NCI-H2029 treated with DMSO at 0.1 percent for 48 hours (cell line): ENCODE results near the gene FAM241B.

Source experiments
- DNase-seq: peaks from one replicate; lab custom pipeline; 2025; lab: John Stamatoyannopoulos, UW

FAM241B gene

GRCh38 chr10:69649786-69650550, 19.9 kb downstream of the FAM241B start:
- DNase-seq = no peak

- DNase-seq = no peak
These were observed 20.7 kb downstream of the FAM241B start for GRCh38 chr10:69650589-69651261.

- DNase-seq = no peak
These were observed 21.3 kb downstream of the FAM241B start for GRCh38 chr10:69651362-69651761.

GRCh38 chr10:69652111-69652856, 22.2 kb downstream of the FAM241B start:
- no peak for DNase-seq

- no peak for DNase-seq
These were observed 22.8 kb downstream of the FAM241B start for GRCh38 chr10:69652857-69653199.

- DNase-seq = no peak
These were observed 23.5 kb downstream of the FAM241B start for GRCh38 chr10:69653561-69653960.

- no peak for DNase-seq
These were observed 25.2 kb downstream of the FAM241B start for GRCh38 chr10:69655124-69655867.

- DNase-seq = no peak
These were observed 26.0 kb downstream of the FAM241B start for GRCh38 chr10:69655868-69656555.

- no peak for DNase-seq
These were observed 26.8 kb downstream of the FAM241B start for GRCh38 chr10:69656742-69657269.

- DNase-seq = no peak
These were observed 27.4 kb downstream of the FAM241B start for GRCh38 chr10:69657430-69657829.

- DNase-seq = no peak
These were observed 27.8 kb downstream of the FAM241B start for GRCh38 chr10:69657866-69658265.

GRCh38 chr10:69659241-69660038, 29.4 kb downstream of the FAM241B start:
- no peak for DNase-seq

GRCh38 chr10:69660296-69660695, 30.2 kb downstream of the FAM241B start:
- no peak for DNase-seq

- no peak for DNase-seq
These were observed 31.5 kb downstream of the FAM241B start for GRCh38 chr10:69661414-69662172.

GRCh38 chr10:69662173-69662877, 32.3 kb downstream of the FAM241B start:
- DNase-seq = peak; percentile 2

GRCh38 chr10:69662901-69663300, 32.9 kb downstream of the FAM241B start:
- no peak for DNase-seq

- DNase-seq = no peak
These were observed 33.4 kb downstream of the FAM241B start for GRCh38 chr10:69663369-69663947.

GRCh38 chr10:69665474-69666320, 35.6 kb downstream of the FAM241B start:
- no peak for DNase-seq
